Epidermal melanocyte (primary cell): Measurements from ENCODE around the gene SMAD3.

ENCODE experiments used
- DNase-seq: peaks from one replicate; pipeline ENCODE4 v3.0.0; 2011; ENCODE audit warnings: low spot score; ENCODE audit not compliant: insufficient read length

SMAD3 gene

GRCh38 chr15:67080118-67080899 lies 14.9 kb downstream of the SMAD3 start:
- DNase-seq = peak; percentile 85

- DNase-seq = no peak
These were observed 15.6 kb downstream of the SMAD3 start for GRCh38 chr15:67080900-67081431.

- no peak for DNase-seq
These were observed 16.7 kb downstream of the SMAD3 start for GRCh38 chr15:67082007-67082536.

GRCh38 chr15:67083135-67083762 lies 17.8 kb downstream of the SMAD3 start:
- no peak for DNase-seq

- no peak for DNase-seq
These were observed 19.2 kb downstream of the SMAD3 start for GRCh38 chr15:67084561-67084960.

GRCh38 chr15:67085237-67085817 lies 19.9 kb downstream of the SMAD3 start:
- DNase-seq = no peak

GRCh38 chr15:67085818-67086636 lies 20.6 kb downstream of the SMAD3 start:
- DNase-seq = no peak

- DNase-seq = no peak
These were observed 21.2 kb downstream of the SMAD3 start for GRCh38 chr15:67086637-67086914.

GRCh38 chr15:67087507-67088172 lies 22.2 kb downstream of the SMAD3 start:
- DNase-seq = no peak

GRCh38 chr15:67089217-67090193 lies 24.1 kb downstream of the SMAD3 start:
- no peak for DNase-seq

- DNase-seq = no peak
These were observed 25.1 kb downstream of the SMAD3 start for GRCh38 chr15:67090297-67091070.

- DNase-seq = no peak
These were observed 25.9 kb downstream of the SMAD3 start for GRCh38 chr15:67091071-67091979.

GRCh38 chr15:67091980-67092677 lies 26.7 kb downstream of the SMAD3 start:
- no peak for DNase-seq

- no peak for DNase-seq
These were observed 27.5 kb downstream of the SMAD3 start for GRCh38 chr15:67092752-67093503.

GRCh38 chr15:67093504-67093862 lies 28.1 kb downstream of the SMAD3 start:
- DNase-seq = no peak

GRCh38 chr15:67094001-67094826 lies 28.8 kb downstream of the SMAD3 start:
- no peak for DNase-seq
